ENCODE results near the gene PRKACA. TPM values are rescaled to one million over a fixed set of nuclear protein-coding genes. Genes with fewer than 3 reads are reported as not detected.

Gene PRKACA
- total RNA-seq, 1 donor from 2014 or later, result 103 TPM

DNA sequence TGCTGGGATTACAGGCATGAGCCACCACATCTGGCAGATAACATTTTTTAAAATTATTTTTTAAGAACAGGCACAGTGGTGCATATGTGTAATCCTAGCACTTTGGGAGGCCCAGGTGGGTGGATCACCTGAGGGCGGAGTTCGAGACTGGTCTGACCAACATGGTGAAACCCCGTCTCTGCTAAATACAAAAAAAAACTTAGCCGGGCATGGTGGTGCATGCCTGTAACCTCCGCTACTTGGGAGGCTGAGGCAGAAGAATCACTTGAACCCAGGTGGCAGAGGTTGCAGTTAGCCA is 55.1 kb downstream of the PRKACA start:
- TF ChIP-seq, protein P1, sequence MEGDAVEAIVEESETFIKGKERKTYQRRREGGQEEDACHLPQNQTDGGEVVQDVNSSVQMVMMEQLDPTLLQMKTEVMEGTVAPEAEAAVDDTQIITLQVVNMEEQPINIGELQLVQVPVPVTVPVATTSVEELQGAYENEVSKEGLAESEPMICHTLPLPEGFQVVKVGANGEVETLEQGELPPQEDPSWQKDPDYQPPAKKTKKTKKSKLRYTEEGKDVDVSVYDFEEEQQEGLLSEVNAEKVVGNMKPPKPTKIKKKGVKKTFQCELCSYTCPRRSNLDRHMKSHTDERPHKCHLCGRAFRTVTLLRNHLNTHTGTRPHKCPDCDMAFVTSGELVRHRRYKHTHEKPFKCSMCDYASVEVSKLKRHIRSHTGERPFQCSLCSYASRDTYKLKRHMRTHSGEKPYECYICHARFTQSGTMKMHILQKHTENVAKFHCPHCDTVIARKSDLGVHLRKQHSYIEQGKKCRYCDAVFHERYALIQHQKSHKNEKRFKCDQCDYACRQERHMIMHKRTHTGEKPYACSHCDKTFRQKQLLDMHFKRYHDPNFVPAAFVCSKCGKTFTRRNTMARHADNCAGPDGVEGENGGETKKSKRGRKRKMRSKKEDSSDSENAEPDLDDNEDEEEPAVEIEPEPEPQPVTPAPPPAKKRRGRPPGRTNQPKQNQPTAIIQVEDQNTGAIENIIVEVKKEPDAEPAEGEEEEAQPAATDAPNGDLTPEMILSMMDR (conservative IDR thresholded peaks at IDR 0.05), result no peak
- no peak overlapping the region for H3K27ac Mint-ChIP-seq (ENCODE audit: unreplicated experiment)
- DNase-seq (ENCODE audit: low read depth, low spot score), result no peak
- H3K9me3 Mint-ChIP-seq, result no peaks in the 10 kb centered on the region
- no peaks in the 10 kb centered on the region for H3K36me3 Mint-ChIP-seq (ENCODE audit: low read depth)
- H3K4me3 Mint-ChIP-seq, result no peak overlapping the region
- peaks cover 6% of the 10 kb centered on the region for H3K4me1 Mint-ChIP-seq
- peaks cover 41% of the 10 kb centered on the region for H3K27me3 Mint-ChIP-seq (ENCODE audit: low read depth)

DNA sequence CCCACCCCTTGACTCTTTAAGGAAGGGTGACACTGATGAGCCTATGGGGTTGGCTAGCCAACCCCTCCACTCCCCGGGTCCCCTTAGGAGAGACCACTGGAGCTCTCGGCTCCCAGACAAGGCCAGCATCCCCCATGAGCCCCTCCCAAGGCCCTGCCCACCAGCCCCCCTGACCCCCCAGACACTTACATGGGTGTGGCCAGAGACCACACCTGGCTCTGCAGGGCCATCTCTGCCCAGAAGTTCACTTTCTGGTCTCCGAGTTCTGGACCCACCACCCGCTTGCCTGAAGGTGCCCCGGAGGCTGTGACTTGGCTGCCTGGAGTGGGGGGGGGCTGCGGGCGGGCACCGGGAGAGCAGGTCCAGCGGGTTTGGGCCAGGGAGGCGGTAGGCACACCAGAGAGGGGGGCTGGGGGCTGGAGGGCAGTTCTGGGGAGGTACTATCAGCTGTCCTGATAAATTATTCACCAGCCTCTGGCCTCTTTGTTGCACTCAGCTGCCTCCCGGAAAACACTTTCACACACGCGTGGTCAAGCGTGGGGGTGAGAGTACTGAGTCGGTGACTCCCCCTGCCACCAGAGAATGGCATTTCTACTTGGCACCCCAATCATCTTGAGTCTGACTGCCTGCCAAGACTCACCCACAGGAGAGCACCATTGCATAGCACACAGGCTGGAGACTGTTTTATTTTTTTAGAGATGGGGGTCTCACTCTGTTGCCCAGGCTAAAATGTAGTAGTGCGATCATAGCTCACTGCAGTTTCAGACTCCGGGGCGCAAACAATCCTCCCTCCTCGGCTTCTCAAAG is 55.6 kb downstream of the PRKACA start, which contains the start of gene PALM3:
Gene PALM3, minus strand, starts transcription at position 326 of the 807 bp plus-strand sequence. Its CDS starts 96 bp downstream, at position 230.
- no peak within 1 kb of the TSS for H3K4me3 Mint-ChIP-seq
- H3K9me3 Mint-ChIP-seq, result no peaks in the 10 kb centered on the region
- H3K27me3 Mint-ChIP-seq (ENCODE audit: low read depth), result peaks cover 43% of the 10 kb centered on the region
- TF ChIP-seq, protein P1 (conservative IDR thresholded peaks at IDR 0.05), result no peak
- no peaks in the 10 kb centered on the region for H3K36me3 Mint-ChIP-seq (ENCODE audit: low read depth)
- H3K4me1 Mint-ChIP-seq, result peaks cover 6% of the 10 kb centered on the region
- H3K27ac Mint-ChIP-seq (ENCODE audit: unreplicated experiment), result no peak within 1 kb of the TSS
- no peak for DNase-seq (ENCODE audit: low read depth, low spot score)

DNA sequence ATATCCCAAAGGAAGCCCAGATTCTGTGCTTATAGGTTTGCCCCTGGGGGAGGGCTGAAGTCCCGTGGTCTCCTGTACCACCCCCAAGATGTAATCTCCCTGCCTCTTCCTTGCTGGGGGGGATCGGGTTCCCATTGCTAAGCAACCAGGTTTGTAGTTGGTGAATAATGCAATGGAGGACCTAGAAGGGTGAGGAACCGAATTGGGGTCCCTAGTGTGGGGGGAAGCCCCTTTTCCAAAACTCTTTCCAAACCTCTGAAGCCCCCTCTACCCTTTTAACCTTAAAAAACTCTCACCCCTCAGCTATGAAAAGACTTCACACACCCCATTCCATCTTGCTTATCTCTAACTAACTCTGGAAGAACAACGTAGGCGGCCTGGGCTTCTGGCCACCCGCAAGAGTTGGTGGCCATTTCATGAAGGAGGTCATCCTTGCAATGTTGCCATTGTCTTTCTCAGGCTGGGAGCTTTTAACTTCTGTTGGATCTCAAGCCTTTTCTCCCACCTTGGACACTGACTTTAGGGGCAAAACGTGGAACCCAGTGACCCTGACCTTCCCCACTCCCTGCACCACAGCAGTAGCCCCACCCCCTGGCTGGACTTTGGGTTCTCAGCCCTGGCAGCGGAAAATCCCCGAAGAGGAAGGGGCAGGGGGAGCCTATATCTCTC is 56.3 kb downstream of the PRKACA start:
- H3K9me3 Mint-ChIP-seq, result no peaks in the 10 kb centered on the region
- TF ChIP-seq, protein P1 (conservative IDR thresholded peaks at IDR 0.05), result no peak
- no peak overlapping the region for H3K27ac Mint-ChIP-seq (ENCODE audit: unreplicated experiment)
- peaks cover 6% of the 10 kb centered on the region for H3K4me1 Mint-ChIP-seq
- peaks cover 43% of the 10 kb centered on the region for H3K27me3 Mint-ChIP-seq (ENCODE audit: low read depth)
- no peak overlapping the region for H3K4me3 Mint-ChIP-seq
- DNase-seq (ENCODE audit: low read depth, low spot score), result no peak
- no peaks in the 10 kb centered on the region for H3K36me3 Mint-ChIP-seq (ENCODE audit: low read depth)

DNA sequence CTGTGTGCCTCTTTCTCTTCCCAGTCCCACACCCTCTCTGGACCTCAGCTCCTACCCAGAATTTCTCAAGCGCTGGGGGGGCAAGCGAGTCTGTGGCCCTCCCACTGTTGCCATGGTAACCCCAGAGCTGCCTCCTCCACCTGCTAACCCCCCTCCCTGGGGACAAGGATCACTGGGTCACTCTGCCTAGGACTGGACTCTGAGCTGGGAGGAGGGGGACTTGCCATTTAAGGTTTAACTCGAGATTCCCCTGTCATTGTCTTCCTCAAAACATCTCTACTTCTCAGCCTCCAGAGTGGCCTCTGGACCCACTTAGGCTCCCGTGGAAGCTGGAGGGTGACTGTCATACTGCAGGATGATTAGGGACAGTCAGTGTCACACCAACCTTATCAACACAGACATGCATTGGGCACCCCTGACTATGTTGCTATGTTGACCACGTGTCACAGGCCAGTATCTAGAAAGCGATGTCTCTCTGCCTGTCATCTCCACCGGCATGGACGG is 57.9 kb downstream of the PRKACA start:
- Mint-ChIP-seq H3K9me3 (no peaks in the 10 kb centered on the region), H3K4me3 (no peak overlapping the region), H3K27ac (ENCODE audit: unreplicated experiment) (no peak overlapping the region), H3K36me3 (ENCODE audit: low read depth) (no peaks in the 10 kb centered on the region), H3K27me3 (ENCODE audit: low read depth) (peaks cover 43% of the 10 kb centered on the region), H3K4me1 (peaks cover 6% of the 10 kb centered on the region)
- TF ChIP-seq, protein P1 (conservative IDR thresholded peaks at IDR 0.05), result no peak
- no peak for DNase-seq (ENCODE audit: low read depth, low spot score)

DNA sequence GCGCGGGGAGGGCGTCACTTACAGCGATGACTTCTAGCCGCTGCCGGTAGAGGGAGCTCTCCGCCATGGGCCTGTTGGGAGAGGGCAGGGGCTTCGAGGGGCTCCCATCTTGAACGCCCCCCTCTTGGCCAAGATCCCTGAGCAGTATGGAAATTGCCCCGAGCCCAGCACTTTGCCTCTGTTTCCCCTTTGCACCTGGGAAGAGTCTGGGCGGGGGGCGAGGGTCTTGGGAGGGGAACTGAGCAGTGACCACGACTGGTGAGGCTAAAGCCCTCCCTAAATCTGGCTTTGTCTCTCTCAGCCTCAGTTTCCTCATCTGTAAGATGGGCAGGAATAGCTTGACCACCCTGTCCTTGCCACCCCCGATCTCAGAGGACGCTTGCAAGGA is 58.5 kb downstream of the PRKACA start:
- Mint-ChIP-seq H3K27me3 (ENCODE audit: low read depth) (peaks cover 45% of the 10 kb centered on the region), H3K4me3 (no peak overlapping the region), H3K4me1 (peaks cover 6% of the 10 kb centered on the region), H3K36me3 (ENCODE audit: low read depth) (no peaks in the 10 kb centered on the region), H3K27ac (ENCODE audit: unreplicated experiment) (no peak overlapping the region), H3K9me3 (no peaks in the 10 kb centered on the region)
- DNase-seq (ENCODE audit: low read depth, low spot score), result peak; percentile 36
- TF ChIP-seq, protein P1 (conservative IDR thresholded peaks at IDR 0.05), result peak; percentile 65
